Inferior parietal cortex (tissue), 1 donor: Measurements from ENCODE around the gene ZNF649.

ENCODE experiments used
- DNase-seq: peaks from one replicate; pipeline ENCODE4 v3.0.0-alpha.2; 2016; ENCODE audit errors: extremely low spot score

ZNF649 gene

GRCh38 chr19:51887522-51888498, 17.0 kb downstream of the ZNF649 start, which contains the start of gene ZNF577:
Gene ZNF577, minus strand, starts transcription at chr19:51887951. Its CDS starts 7,569 bp downstream, at chr19:51880382.
- peak; percentile 82 for DNase-seq

- DNase-seq: no peak
These were observed 20.1 kb downstream of the ZNF649 start for GRCh38 chr19:51884713-51885112.

GRCh38 chr19:51882518-51882917, 22.3 kb downstream of the ZNF649 start:
- no peak for DNase-seq

- no peak for DNase-seq
These were observed 31.7 kb downstream of the ZNF649 start for GRCh38 chr19:51873097-51873496.

- no peak for DNase-seq
These were observed 42.8 kb downstream of the ZNF649 start for GRCh38 chr19:51861870-51862622.
